ENCODE measurements around the gene CFL1.

Gene CFL1

DNA sequence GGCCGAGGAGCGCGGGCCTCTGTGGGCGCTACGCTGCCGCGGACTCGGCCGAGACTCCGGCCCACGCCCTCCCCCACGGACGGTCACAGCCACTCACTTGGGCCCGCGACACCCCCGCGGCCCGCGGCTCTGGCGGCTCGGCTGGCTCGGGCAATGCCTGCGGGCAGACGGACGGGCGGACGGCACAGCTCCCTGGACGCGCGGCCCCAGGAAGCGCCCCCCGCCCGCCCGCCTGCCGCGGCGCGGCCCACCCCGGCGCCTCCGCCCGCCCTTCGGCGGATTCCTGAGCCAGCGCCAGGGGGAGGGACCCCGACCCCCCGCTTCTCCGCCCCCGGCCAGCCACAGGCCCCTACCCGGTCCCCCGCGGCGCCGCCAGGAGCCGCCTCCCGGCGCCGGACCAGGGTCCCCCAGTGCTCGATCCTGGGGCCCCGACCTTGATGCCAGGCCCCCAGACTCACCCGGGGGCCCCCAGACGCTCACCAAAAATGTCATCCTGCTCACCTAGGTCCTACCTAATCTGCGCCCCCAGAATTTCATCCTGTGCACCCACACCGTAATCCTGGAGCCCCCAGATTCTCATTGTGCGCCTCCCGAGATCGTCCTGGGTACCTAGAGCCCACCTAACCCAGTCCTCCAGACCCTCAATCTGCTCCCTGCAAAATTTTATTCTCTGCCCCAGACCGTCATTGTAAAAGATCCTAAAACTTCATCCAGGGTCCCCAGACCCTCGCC lies 14.8 kb upstream of the CFL1 start, which contains the start of gene EFEMP2:
TSS of gene EFEMP2 (minus strand) at position 215 of the 732 bp plus-strand sequence. CDS start 446 bp downstream, outside the sequence.
- Histone ChIP-seq H3K36me3 (ENCODE audit: insufficient read depth, low read length) (peaks cover 35% of the 10 kb centered on the region), H3K4me3 (ENCODE audit: low read length) (peak within 1 kb of the TSS; percentile 81), H3K4me2 (ENCODE audit: low read length) (peak within 1 kb of the TSS; percentile 93), H3K27me3 (ENCODE audit: control insufficient read depth, insufficient read depth, low read length) (no peaks in the 10 kb centered on the region), H3K9ac (ENCODE audit: low read depth, low read length) (peak within 1 kb of the TSS; percentile 92), H3K9me3 (replicated peaks; ENCODE audit: low read length) (no peaks in the 10 kb centered on the region), H3K4me1 (ENCODE audit: control insufficient read depth, insufficient read depth, low read length) (peaks cover 26% of the 10 kb centered on the region)

GRCh38 chr11:65871811-65872548 lies 14.0 kb upstream of the CFL1 start:
- Histone ChIP-seq H3K27me3 (ENCODE audit: control insufficient read depth, insufficient read depth, low read length) (no peaks in the 10 kb centered on the region), H3K9me3 (replicated peaks; ENCODE audit: low read length) (no peaks in the 10 kb centered on the region), H3K36me3 (ENCODE audit: insufficient read depth, low read length) (peaks cover 43% of the 10 kb centered on the region), H3K4me1 (ENCODE audit: control insufficient read depth, insufficient read depth, low read length) (peaks cover 26% of the 10 kb centered on the region), H3K4me2 (ENCODE audit: low read length) (peak overlapping the region; percentile 93), H3K9ac (ENCODE audit: low read depth, low read length) (peak overlapping the region; percentile 92), H3K4me3 (ENCODE audit: low read length) (peak overlapping the region; percentile 81)

DNA sequence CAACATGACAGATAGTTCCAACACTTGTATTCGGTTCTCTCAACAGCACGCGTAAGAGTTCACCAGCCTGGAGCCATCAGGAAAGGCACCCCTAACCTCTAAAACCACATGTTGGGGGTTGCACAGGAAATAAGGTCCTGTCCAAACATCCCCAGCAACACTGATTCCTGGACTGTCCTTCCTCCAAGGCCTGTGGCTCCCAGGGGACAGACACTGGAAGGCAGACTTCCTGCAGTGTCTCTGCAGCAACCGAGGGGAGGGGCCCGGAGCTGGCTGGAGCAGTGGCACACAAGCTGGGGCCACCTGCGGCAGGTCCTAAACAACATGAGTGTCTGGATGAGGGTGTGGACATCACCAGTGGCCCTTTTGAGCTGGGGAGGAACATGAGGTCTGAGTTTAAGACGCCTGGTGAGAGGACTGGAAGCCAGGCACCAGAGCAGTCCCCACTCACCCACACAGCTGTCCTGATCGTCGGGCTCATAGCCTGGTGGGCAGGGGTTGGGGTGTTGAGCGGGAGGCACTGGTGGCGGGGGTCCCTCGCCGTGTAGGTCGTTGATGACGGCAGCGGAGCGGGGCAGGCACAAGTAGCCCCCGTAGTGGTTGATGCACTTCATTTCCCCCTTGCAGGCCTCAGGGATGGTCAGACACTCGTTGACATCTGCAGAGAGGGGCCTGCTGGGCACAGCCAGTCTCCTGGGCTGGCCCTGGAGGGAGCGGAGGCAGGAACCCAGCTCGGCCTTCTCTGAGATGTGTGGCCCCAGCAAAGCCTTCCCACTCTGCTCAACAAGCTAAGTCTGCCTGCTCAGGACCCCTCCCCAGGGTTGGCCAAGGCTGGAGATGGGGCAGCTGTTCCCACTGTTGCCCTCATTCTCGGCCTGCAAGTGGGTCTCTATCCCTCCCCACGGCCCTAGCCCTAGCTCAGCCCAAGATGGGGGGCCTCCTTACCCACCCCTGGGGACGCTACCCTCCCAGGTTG lies 13.0 kb upstream of the CFL1 start:
- peaks cover 26% of the 10 kb centered on the region for H3K4me1 ChIP-seq (ENCODE audit: control insufficient read depth, insufficient read depth, low read length)

DNA sequence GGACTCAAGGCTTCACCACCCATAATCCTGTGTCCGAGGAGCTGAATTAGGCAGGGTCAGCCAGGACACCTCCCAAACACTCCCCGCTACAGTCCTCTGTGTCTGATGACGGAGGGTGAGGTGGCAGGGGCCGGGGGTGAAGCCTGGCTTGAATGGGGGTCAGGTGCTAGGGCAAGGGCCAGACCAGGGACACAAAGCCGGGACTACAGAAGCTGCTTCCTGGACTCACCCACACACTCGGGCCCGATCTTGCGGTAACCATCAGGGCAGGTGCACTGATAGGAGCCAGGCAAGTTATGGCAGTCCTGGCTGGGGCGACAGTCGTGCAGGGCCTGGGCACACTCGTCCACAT lies 12.3 kb upstream of the CFL1 start:
- Histone ChIP-seq H3K27me3 (ENCODE audit: control insufficient read depth, insufficient read depth, low read length) (no peaks in the 10 kb centered on the region), H3K4me3 (ENCODE audit: low read length) (no peak overlapping the region), H3K4me1 (ENCODE audit: control insufficient read depth, insufficient read depth, low read length) (peaks cover 26% of the 10 kb centered on the region), H3K4me2 (ENCODE audit: low read length) (peak overlapping the region; percentile 93), H3K9ac (ENCODE audit: low read depth, low read length) (peak overlapping the region; percentile 92), H3K36me3 (ENCODE audit: insufficient read depth, low read length) (peaks cover 56% of the 10 kb centered on the region), H3K9me3 (replicated peaks; ENCODE audit: low read length) (no peaks in the 10 kb centered on the region)

More for the DNA sequence above, 13.0 kb upstream of the CFL1 start:
- Histone ChIP-seq H3K27me3 (ENCODE audit: control insufficient read depth, insufficient read depth, low read length) (no peaks in the 10 kb centered on the region), H3K36me3 (ENCODE audit: insufficient read depth, low read length) (peaks cover 49% of the 10 kb centered on the region), H3K4me2 (ENCODE audit: low read length) (peak overlapping the region; percentile 93), H3K4me3 (ENCODE audit: low read length) (peak overlapping the region; percentile 81), H3K9me3 (replicated peaks; ENCODE audit: low read length) (no peaks in the 10 kb centered on the region), H3K9ac (ENCODE audit: low read depth, low read length) (peak overlapping the region; percentile 92)

GRCh38 chr11:65869643-65870306 lies 11.8 kb upstream of the CFL1 start:
- Histone ChIP-seq H3K4me1 (ENCODE audit: control insufficient read depth, insufficient read depth, low read length) (peaks cover 26% of the 10 kb centered on the region), H3K4me2 (ENCODE audit: low read length) (peak overlapping the region; percentile 93), H3K4me3 (ENCODE audit: low read length) (no peak overlapping the region), H3K9me3 (replicated peaks; ENCODE audit: low read length) (no peaks in the 10 kb centered on the region), H3K36me3 (ENCODE audit: insufficient read depth, low read length) (peaks cover 61% of the 10 kb centered on the region), H3K9ac (ENCODE audit: low read depth, low read length) (no peak overlapping the region), H3K27me3 (ENCODE audit: control insufficient read depth, insufficient read depth, low read length) (no peaks in the 10 kb centered on the region)

DNA sequence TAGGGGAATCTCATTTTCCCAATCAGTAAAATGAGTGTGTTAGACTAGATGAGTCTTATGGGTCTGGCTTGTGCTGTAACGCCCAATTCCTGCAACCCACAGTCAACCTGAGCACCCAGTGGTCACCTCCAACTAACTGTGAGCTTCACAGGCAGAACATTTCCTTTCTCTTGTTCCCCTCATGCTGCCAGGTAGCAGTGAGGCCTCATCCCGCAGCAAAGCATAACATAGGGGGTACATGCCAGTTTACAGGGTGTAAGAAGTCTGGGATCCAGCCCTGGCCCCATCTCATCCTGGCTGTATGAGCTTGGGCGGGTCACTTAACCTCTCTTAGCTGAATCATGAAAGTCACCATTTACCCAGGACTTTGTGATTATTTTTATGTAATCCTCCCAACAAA lies 10.9 kb upstream of the CFL1 start:
- no peaks in the 10 kb centered on the region for H3K9me3 ChIP-seq (replicated peaks; ENCODE audit: low read length)
- H3K36me3 ChIP-seq (ENCODE audit: insufficient read depth, low read length), result peaks cover 70% of the 10 kb centered on the region
- peaks cover 26% of the 10 kb centered on the region for H3K4me1 ChIP-seq (ENCODE audit: control insufficient read depth, insufficient read depth, low read length)
- H3K27me3 ChIP-seq (ENCODE audit: control insufficient read depth, insufficient read depth, low read length), result no peaks in the 10 kb centered on the region
- no peak overlapping the region for H3K4me2 ChIP-seq (ENCODE audit: low read length)
- no peak overlapping the region for H3K4me3 ChIP-seq (ENCODE audit: low read length)
- no peak overlapping the region for H3K9ac ChIP-seq (ENCODE audit: low read depth, low read length)

GRCh38 chr11:65868076-65868667 lies 10.2 kb upstream of the CFL1 start:
- Histone ChIP-seq H3K4me1 (ENCODE audit: control insufficient read depth, insufficient read depth, low read length) (peaks cover 23% of the 10 kb centered on the region), H3K27me3 (ENCODE audit: control insufficient read depth, insufficient read depth, low read length) (no peaks in the 10 kb centered on the region), H3K9me3 (replicated peaks; ENCODE audit: low read length) (no peaks in the 10 kb centered on the region), H3K9ac (ENCODE audit: low read depth, low read length) (no peak overlapping the region), H3K4me3 (ENCODE audit: low read length) (no peak overlapping the region), H3K4me2 (ENCODE audit: low read length) (no peak overlapping the region), H3K36me3 (ENCODE audit: insufficient read depth, low read length) (peaks cover 77% of the 10 kb centered on the region)

GRCh38 chr11:65867284-65868071 lies 9.5 kb upstream of the CFL1 start:
- Histone ChIP-seq H3K27me3 (ENCODE audit: control insufficient read depth, insufficient read depth, low read length) (no peaks in the 10 kb centered on the region), H3K9ac (ENCODE audit: low read depth, low read length) (no peak overlapping the region), H3K4me1 (ENCODE audit: control insufficient read depth, insufficient read depth, low read length) (peaks cover 30% of the 10 kb centered on the region), H3K4me3 (ENCODE audit: low read length) (no peak overlapping the region), H3K9me3 (replicated peaks; ENCODE audit: low read length) (no peaks in the 10 kb centered on the region), H3K36me3 (ENCODE audit: insufficient read depth, low read length) (peaks cover 84% of the 10 kb centered on the region), H3K4me2 (ENCODE audit: low read length) (no peak overlapping the region)

GRCh38 chr11:65866509-65867283 lies 8.7 kb upstream of the CFL1 start:
- H3K36me3 ChIP-seq (ENCODE audit: insufficient read depth, low read length), result peaks cover 92% of the 10 kb centered on the region

More at GRCh38 chr11:65866509-65867283, 8.7 kb upstream of the CFL1 start:
- no peak overlapping the region for H3K4me3 ChIP-seq (ENCODE audit: low read length)
- no peak overlapping the region for H3K4me2 ChIP-seq (ENCODE audit: low read length)
- no peaks in the 10 kb centered on the region for H3K27me3 ChIP-seq (ENCODE audit: control insufficient read depth, insufficient read depth, low read length)
- no peaks in the 10 kb centered on the region for H3K9me3 ChIP-seq (replicated peaks; ENCODE audit: low read length)
- H3K9ac ChIP-seq (ENCODE audit: low read depth, low read length), result no peak overlapping the region
- peaks cover 33% of the 10 kb centered on the region for H3K4me1 ChIP-seq (ENCODE audit: control insufficient read depth, insufficient read depth, low read length)
